ENCODE results near the gene SLC12A7. TPM values are rescaled to one million over a fixed set of nuclear protein-coding genes. Genes with fewer than 3 reads are reported as not detected.
A peak's percentile ranks its signal among the peaks of the same experiment; 100 is the strongest.

The SLC12A7 gene
- total and polyA plus RNA-seq, 10 donors = 8.6 to 120 (median 52.3) TPM

DNA sequence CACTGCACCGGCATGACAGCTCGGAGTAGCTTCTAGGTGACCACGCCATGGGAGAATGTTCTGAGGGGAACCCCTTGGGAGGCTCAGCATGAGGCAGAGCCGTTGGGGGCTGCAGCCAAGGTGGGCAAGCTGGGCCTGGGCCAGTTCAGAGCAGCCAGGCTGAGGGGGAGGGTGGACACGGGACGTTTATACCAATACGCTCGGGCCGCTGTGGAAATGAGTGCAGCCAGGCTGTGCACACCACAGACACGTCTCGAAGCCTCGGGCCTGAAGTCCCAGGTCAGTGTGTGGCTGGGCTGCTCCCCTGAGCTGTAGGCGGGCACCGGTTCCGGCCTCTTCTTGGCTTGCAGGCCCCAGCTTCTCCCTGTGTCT, 28.9 kb upstream of the SLC12A7 start:
- no peak for DNase-seq
- Histone ChIP-seq H3K36me3 (no peaks in the 10 kb centered on the region), H3K9me3 (no peaks in the 10 kb centered on the region), H3K4me1 (peaks cover 7 to 47% (median 24%) of the 10 kb centered on the region in 6 donors), H3K4me3 (no peak overlapping the region), H3K27me3 (replicated peaks in 1 of 7) (peaks cover 0 to 43% (median 0%) of the 10 kb centered on the region in 7 donors), H3K27ac (no peak overlapping the region)
- no peak for TF ChIP-seq POLR2A (IDR thresholded peaks at IDR 0.05)
- TF ChIP-seq, protein P1, sequence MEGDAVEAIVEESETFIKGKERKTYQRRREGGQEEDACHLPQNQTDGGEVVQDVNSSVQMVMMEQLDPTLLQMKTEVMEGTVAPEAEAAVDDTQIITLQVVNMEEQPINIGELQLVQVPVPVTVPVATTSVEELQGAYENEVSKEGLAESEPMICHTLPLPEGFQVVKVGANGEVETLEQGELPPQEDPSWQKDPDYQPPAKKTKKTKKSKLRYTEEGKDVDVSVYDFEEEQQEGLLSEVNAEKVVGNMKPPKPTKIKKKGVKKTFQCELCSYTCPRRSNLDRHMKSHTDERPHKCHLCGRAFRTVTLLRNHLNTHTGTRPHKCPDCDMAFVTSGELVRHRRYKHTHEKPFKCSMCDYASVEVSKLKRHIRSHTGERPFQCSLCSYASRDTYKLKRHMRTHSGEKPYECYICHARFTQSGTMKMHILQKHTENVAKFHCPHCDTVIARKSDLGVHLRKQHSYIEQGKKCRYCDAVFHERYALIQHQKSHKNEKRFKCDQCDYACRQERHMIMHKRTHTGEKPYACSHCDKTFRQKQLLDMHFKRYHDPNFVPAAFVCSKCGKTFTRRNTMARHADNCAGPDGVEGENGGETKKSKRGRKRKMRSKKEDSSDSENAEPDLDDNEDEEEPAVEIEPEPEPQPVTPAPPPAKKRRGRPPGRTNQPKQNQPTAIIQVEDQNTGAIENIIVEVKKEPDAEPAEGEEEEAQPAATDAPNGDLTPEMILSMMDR (IDR thresholded peaks at IDR 0.05 in 8 of 11, conservative IDR thresholded peaks at IDR 0.05 in 3 of 11) = no peak
- TF ChIP-seq POLR2AphosphoS5 (IDR thresholded peaks at IDR 0.05) = no peak
- intact Hi-C loops (cut with DNase I; ENCODE audit: low total_unique reads) = loop anchor here (5.0 kb wide), 1 partner anchor 219 kb away; no protein-coding TSS in a partner anchor
- 77 to 86% (median 83%) methylated on average over 4 to 15 of the region's 15 CpGs for WGBS, 5 donors

DNA sequence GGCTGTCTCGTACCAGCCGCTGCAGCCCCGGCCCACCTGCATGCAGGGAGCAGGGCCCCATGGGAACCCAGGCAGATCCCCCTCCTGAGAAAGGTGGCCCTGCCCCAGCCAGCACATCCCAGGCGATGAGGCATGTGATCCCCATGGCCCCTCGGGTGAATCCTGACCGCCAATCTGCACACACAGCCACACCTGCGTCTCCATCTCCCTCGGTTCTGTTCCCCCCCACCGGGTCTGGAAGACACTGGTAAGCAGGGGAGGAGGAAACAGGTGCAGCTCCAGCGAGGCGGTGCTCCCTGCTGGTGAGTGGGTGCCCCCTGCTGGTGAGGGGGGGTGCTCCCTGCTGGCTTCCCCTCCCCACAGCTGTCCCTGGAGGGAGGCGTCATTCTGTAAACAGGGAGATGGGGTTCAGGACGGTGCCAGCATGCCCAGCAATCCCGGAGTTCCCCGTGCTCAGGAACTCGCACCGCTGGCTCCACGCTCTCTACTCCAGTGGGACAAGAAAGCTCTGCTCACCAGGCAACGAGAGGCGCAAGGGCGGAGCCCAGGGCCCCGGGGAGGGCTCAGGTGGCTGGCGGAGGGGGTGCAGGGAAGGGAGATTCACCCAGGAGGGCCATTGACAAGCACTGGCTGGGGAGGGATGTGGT, 28.4 kb upstream of the SLC12A7 start:
- H3K36me3 ChIP-seq = no peaks in the 10 kb centered on the region
- intact Hi-C loops (cut with DNase I; ENCODE audit: low total_unique reads) = loop anchor here (5.0 kb wide), 1 partner anchor 218 kb away; no protein-coding TSS in a partner anchor
- peak overlapping the region in 1 of 8 donors; percentile 16 for H3K4me3 ChIP-seq
- TF ChIP-seq POLR2A (IDR thresholded peaks at IDR 0.05) (no peak), POLR2AphosphoS5 (IDR thresholded peaks at IDR 0.05) (peak; percentile 38 to 66 (median 60))
- TF ChIP-seq, protein P1 (IDR thresholded peaks at IDR 0.05 in 8 of 11, conservative IDR thresholded peaks at IDR 0.05 in 3 of 11) = peak; percentile 66 to 95 (median 86)
- 25 to 34% (median 27%) methylated on average over 12 to 23 of the region's 23 CpGs for WGBS, 5 donors
- peak overlapping the region in 1 of 8 donors; percentile 56 for H3K27ac ChIP-seq
- H3K27me3 ChIP-seq (replicated peaks in 1 of 7) = peaks cover 0 to 43% (median 0%) of the 10 kb centered on the region in 7 donors
- DNase-seq = peak; percentile 92
- H3K4me1 ChIP-seq = peaks cover 7 to 49% (median 23%) of the 10 kb centered on the region in 6 donors
- H3K9me3 ChIP-seq = no peaks in the 10 kb centered on the region

DNA sequence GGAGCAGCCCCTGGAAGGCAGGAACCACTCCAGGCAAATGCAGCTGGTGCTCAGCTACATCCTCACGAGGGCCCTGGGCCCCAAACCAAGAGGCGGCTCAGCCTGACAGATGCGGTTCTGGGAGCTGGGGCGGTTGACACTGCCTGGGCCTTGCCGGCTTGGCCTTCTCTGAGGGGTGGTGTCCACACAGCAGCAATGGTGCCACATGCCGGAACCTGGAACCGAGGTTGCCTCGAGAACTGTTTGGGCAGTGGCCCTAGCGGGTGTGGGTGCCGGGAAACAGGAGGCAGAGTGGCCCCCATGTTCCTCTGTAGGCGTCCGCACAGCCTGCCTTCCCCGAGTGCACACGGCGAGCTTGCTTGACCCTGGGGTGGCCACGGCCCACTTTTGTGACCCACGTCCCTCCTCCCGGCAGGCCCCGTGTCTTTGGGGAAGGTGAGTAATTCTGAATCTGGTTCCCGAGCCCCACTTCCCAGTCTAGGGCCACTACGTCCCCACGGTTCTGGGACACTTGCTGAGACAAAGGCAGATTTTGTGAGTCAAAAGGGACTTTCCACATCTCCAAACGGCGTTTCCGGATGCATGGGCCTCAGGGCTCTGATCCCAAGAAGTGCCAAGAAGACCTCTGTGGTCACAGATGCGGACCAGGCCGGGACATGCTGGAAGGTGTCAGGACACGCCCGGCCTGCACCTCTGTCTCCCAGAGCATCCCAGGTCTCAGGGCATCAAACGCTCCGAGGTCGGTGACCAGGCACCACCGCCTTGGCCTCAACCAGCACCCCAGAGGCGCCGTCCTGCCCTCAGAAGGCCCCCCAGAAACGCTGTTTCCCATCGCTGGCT, 27.7 kb upstream of the SLC12A7 start:
- no peak for DNase-seq
- Histone ChIP-seq H3K4me3 (peak overlapping the region in 1 of 8 donors; percentile 16), H3K27me3 (replicated peaks in 1 of 7) (peaks cover 0 to 43% (median 0%) of the 10 kb centered on the region in 7 donors), H3K4me1 (peaks cover 7 to 49% (median 24%) of the 10 kb centered on the region in 6 donors), H3K36me3 (no peaks in the 10 kb centered on the region), H3K27ac (peak overlapping the region in 7 of 8 donors; percentile 2 to 56 (median 27)), H3K9me3 (no peaks in the 10 kb centered on the region)
- intact Hi-C loops (cut with DNase I; ENCODE audit: low total_unique reads) = loop anchor here (5.0 kb wide), 1 partner anchor 217 kb away; no protein-coding TSS in a partner anchor
- no peak for TF ChIP-seq POLR2A (IDR thresholded peaks at IDR 0.05)
- peak in 1 of 3 donors; percentile 9 for TF ChIP-seq POLR2AphosphoS5 (IDR thresholded peaks at IDR 0.05)
- TF ChIP-seq, protein P1 (IDR thresholded peaks at IDR 0.05 in 8 of 11, conservative IDR thresholded peaks at IDR 0.05 in 3 of 11) = no peak
- 73 to 82% (median 76%) methylated on average over 33 to 37 of the region's 37 CpGs for WGBS, 5 donors

Measured in spleen (tissue), 11 donors.